GM06990 (cell line): ENCODE data around the gene MAGI1.

Experiments
- DNase-seq: peaks from one replicate; pipeline ENCODE4 v3.0.0-alpha.2; 2011; ENCODE audit not compliant: insufficient read length; ENCODE audit errors: extremely low read depth
- H3K27me3 ChIP-seq: replicated peaks from 2 replicates; pipeline ENCODE4 v1.6.0; 2011; ENCODE audit warnings: low read length; ENCODE audit not compliant: control insufficient read depth, insufficient read depth
- H3K36me3 ChIP-seq: 2 replicates; pipeline ENCODE4 v1.5.1; 2011; ENCODE audit warnings: low read length; ENCODE audit not compliant: control insufficient read depth, insufficient read depth
- H3K4me3 ChIP-seq: replicated peaks from 2 replicates; pipeline ENCODE4 v1.5.1; 2011; ENCODE audit warnings: low read depth, mild to moderate bottlenecking, control low read depth, low read length
- CTCF ChIP-seq: IDR thresholded peaks from 2 replicates; pipeline ENCODE4 v1.5.1; 2011; ENCODE audit warnings: low read length, control low read depth, mild to moderate bottlenecking, inconsistent platforms; ENCODE audit not compliant: insufficient read depth, poor library complexity, severe bottlenecking

MAGI1 gene

GRCh38 chr3:65401359-65402305 is 637.1 kb downstream of the MAGI1 start:
- no peak for DNase-seq
- Histone ChIP-seq H3K27me3 (no peaks in the 10 kb centered on the region), H3K4me3 (no peak overlapping the region), H3K36me3 (no peaks in the 10 kb centered on the region)
- TF ChIP-seq CTCF: no peak

- Histone ChIP-seq H3K27me3 (no peaks in the 10 kb centered on the region), H3K4me3 (no peak overlapping the region), H3K36me3 (no peaks in the 10 kb centered on the region)
- no peak for DNase-seq
- TF ChIP-seq CTCF: no peak
Observed at GRCh38 chr3:65400899-65401298, 637.8 kb downstream of the MAGI1 start.

DNA sequence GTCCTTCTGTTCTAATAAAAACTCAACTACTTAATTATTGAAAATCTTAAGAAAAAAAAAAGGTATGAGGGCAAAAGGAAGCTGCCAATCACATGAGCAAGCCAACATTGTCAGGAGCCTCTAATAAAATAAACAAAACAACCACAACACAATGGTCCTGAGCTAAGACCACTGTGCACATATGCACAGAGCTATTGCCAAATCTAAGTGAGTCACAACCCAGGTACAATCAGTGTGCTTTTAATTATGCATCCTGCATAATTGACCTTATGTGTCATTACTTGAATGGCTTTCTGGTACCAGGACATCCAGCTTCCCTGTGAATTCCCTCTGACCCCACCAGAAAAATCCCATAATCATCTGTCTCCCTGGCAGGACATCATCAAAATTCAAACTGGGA is 639.8 kb downstream of the MAGI1 start:
- no peaks in the 10 kb centered on the region for H3K27me3 ChIP-seq
- H3K36me3 ChIP-seq: no peaks in the 10 kb centered on the region
- TF ChIP-seq CTCF: no peak
- no peak overlapping the region for H3K4me3 ChIP-seq
- DNase-seq: no peak

DNA sequence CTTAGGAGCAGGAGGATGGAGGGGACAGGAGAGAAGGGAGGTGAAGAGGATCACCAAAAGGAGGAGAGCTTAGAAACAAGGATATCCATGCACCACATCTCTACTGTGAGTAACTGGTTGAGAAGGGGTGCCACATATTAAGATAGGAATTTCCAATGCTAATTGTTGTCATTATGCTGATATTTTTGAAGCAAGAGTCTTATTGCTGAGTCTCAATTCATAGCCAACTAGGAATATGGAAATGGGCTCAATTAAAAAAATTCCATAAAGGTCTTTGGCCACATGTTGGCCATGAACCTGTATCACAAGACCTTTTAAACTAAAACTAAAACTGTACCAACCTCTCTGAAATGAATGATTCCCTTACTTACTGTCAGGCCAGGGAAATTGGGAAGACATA is 642.6 kb downstream of the MAGI1 start:
- Histone ChIP-seq H3K4me3 (no peak overlapping the region), H3K27me3 (no peaks in the 10 kb centered on the region), H3K36me3 (no peaks in the 10 kb centered on the region)
- no peak for DNase-seq
- no peak for TF ChIP-seq CTCF

GRCh38 chr3:65391068-65391467 is 647.6 kb downstream of the MAGI1 start:
- Histone ChIP-seq H3K4me3 (no peak overlapping the region), H3K27me3 (no peaks in the 10 kb centered on the region), H3K36me3 (no peaks in the 10 kb centered on the region)
- no peak for TF ChIP-seq CTCF
- DNase-seq: no peak
